Measurements from ENCODE around the gene TMEM120B.
A peak's percentile ranks its signal among the peaks of the same experiment; 100 is the strongest.
"Not testable (repeated sequence)": the region's sequence is repeated elsewhere in the genome, so short reads cannot be mapped to it uniquely, and the experiment has no call there.

TMEM120B gene

DNA sequence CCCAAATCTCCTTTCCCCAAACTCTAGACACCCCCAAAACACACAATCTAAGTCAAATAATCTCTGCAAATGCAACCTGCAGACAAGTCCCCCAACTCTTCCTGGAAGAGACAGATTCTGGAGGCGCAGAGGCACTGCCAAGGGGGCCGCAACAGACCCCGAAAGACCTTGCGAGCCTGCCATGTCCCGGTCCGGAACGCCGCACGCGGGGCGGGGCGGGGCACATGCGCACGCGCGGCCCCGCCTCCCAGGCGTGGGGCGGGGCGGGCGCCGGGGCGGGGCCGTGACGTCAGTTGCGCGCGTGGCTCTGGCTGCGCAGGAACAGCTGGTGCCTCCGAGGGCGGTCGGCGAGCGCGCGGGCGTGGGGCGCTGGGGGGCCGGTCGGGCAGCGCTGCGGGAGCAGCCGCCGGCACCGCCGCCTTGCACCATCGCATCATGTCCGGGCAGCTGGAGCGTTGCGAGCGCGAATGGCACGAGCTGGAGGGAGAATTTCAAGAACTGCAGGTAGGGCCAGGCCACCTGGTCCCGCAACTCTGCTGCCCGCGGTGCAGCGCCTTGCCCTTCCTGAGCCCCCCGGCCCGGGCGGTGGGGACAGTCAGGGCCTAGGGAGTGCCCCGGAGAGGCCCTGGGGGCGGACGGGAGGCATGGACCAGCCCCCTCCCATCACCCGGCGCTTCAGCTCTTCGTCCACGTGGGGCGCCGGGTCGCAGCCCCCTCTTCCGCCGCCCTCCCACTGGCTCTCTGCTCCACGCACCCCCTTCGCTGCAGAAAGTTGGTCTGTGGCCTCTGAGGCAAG, at the start of gene TMEM120B:
TMEM120B (plus strand) TSS at position 292 of the 796 bp plus-strand sequence; CDS start at position 436, 144 bp downstream.
- peak; percentile 79 for DNase-seq

DNA sequence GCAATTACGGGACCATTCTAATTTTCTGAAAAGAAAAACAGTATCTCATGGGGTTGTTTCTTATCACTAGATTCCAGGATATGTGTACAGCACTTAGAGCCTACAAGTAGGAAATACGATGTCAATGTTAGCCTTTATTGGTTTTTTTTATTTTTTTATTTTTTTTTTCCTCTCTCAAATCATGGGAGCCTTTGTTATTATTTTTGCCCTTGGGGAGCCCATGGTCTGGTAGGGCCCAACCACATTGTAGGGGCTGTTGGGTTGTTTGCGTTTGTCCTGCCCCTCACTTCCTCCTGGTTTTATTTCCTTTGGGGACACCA, 49.0 kb upstream of the TMEM120B start:
- DNase-seq: no peak

DNA sequence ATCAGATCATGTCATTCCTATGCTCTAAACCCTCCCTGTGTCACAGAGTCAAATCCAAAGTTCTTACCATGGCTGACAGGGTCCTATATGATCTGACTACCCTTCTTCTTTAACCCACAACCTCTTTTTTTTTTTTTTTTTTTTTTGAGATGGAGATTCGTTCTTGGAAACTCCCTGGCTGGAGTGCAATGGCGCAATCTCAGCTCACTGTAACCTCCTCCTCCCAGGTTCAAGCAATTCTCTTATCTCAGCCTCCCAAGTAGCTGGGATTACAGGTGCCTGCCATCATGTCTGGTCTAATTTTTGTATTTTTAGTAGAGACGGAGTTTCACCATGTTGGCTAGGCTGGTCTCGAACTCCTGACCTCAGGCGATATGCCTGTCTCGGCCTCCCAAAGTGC, 45.7 kb upstream of the TMEM120B start:
- DNase-seq: not testable (repeated sequence)

DNA sequence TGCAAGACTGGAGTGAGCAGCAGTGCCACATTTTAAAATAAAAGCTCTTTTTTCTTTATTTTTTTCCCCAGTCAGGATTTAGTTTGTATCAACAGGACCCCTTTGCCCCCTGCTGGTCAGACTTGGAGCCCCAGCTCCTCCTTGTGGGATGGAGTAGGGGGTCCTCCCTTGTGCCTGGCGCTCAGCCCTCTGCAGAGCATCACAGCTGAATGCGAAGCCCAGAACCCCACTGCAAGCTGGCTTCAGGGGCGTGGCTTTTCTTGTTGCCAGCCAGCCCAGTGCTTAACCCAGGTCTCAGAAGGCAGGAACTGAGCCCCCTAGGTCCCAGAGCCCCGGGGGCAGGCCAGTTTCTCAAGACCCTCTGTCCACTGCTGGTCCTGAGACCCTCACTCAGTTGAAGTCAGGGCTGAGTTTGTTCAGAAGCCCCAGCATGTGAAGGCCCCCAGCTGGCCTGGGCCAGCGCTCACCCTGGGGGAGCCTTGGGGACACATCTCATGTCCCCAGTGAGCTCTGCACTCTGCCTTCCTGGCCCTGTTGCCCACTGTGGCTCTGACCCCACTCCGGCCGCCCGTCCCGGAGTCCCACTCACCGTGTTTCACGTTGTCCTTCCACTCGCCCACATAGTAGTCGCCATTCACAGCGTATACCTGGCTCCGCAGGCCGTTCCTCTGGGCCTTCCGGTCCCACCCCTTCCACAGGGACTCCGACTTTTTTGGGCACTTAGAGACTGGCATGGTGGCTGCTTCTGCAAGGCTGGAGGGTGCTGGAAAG, 43.6 kb upstream of the TMEM120B start:
- DNase-seq: peak; percentile 52

DNA sequence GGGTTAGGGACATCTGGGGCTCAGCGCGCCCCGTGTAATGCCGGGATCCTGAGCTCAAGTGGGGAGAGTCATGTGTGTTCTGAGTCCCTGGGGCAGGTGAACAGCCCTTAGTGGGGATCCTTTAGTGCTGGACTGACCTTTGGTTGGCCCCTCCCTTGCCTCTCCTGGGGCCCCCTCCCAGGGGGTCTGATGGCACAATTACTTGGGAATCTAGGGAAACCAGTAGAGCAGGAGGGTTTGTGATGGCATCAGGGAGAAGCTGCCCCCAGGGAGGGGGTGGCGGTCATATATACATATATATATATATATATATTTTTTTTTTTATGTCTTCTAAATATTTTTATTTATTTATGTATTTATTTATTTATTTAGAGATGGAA, 43.0 kb upstream of the TMEM120B start, which contains the start of gene MORN3:
MORN3 (minus strand) TSS at position 134 of the 380 bp plus-strand sequence. CDS start 171 bp downstream, outside the sequence.
- no peak for DNase-seq

DNA sequence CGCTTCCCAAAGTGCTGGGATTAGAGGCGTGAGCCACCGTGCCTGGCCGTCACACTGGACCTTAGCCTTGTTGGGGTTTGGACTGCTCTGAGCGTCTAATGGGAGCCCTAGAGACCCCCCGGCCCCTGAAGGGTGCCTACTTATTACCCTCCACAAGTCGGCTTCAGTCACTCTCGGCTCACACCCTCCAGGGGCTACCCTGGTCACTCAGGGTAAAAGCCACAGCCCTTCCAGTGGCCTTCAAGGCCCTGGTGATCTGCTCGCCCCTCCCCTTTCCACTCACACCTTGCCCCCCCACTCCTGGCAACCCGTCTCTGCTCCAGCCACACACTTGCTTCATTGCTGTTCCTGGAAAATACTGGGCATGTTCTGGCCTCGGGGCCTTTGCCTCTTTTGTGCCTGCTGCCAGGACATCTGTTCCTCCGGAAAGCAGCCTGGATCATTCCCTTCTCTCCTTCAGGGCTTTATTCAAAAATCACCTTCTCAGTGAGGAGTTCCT, 39.5 kb upstream of the TMEM120B start:
- no peak for DNase-seq

DNA sequence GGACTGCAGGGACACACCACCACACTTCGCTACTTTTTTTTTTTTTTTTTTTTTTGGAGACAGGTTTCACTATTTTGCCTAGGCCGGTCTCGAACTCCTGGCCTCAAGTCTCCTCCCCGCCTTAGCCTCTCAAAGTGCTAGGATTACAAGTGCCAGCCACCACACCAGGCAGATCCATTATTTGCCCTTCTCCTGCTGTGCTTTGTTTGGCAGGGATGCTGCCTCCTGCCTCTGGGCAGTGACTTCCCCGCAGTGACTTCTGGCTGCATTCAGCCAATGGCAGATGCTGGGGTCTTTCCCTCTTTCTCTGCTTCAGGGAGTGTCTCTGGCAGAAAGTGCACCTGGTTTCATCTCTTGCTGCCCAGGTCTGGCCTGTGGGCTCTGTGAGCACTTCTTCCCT, 36.4 kb upstream of the TMEM120B start:
- no peak for DNase-seq

DNA sequence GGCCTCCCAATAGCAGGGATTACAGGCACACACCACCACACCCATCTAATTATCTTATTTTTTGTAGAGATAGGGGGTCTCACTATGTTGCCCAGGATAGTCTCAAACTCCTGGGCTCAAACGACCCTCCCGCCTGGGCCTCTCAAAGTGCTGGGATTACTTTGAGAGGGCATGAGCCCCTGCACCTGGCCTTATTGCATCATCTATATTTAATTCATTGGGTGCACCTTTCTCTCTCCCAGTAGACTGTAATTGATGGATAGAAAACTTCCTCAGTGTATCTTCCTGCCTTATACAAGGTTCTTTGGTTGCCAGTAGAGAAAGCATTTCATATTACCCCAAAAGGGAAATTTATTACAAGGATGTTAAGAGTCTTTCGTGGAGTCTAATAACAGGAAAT, 34.2 kb upstream of the TMEM120B start:
- DNase-seq: no peak

DNA sequence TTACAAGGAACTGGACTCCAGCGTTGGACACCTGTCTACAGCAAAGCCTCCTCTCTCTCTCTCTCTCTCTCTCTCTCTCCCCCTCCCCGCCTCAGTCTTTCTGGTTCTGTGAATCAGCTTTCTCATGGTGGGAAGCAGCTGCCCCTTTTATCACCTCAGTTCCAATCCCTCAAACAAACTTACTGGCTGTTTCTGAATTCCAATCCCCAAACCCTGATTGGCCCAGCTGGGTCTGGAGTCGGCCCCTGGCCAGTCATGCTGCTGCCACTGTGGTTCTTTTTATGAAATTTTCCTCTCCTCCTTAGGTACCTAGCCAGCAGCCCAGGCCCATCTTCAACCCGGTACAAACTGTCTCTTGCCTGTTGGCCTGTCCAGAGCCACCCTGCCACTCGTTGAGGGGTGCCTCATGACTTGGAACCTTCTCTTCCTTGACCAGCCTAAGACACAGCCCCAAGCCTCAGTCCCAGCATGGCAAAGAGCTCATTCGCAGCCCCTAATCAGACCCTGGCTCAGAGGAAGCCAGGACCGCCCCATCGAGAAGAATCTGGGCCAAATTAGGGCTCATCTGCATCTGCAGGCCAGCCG, 33.7 kb upstream of the TMEM120B start:
- no peak for DNase-seq

DNA sequence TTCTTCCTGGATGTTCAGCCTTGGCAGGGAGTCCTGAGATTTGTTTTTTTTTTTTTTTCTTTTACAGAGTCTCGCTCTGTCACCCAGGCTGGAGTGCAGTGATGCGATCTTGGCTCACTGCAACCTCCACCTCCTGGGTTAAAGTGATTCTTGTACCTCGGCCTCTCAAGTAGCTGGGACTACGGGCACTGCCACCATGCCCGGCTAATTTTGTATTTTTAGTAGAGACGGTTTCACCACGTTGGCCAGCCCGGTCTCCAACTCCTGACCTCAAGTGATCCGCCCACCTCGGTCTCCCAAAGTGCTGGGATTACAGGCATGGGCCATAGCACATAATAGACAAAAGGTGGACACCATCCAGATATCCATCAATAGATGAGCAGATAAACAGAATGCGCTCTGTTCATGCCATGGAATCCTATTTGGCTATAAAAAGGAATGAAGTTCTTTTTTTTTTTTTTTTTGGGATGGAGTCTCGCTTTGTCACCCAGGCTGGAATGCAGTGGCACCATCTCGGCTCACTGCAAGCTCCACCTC, 32.8 kb upstream of the TMEM120B start:
- not testable (repeated sequence) for DNase-seq

DNA sequence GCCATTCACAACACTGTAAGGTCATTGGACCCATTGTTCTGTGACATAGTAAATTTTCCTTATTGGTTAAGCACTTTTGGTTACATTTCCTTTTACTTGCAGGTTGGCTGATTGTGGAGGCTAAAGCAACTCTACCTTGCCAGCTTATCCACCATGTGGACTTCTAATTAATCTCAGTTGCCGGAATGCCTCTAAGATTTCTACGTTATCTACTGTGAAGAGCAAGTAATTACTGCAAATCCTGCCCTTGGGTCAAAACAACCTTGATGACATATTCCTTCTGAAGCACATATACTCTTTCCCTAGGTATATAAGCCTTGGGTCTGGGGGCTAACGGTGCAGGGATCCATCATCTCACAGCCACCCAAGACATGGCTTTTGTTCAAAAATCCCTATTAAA, 23.6 kb upstream of the TMEM120B start:
- DNase-seq: no peak

DNA sequence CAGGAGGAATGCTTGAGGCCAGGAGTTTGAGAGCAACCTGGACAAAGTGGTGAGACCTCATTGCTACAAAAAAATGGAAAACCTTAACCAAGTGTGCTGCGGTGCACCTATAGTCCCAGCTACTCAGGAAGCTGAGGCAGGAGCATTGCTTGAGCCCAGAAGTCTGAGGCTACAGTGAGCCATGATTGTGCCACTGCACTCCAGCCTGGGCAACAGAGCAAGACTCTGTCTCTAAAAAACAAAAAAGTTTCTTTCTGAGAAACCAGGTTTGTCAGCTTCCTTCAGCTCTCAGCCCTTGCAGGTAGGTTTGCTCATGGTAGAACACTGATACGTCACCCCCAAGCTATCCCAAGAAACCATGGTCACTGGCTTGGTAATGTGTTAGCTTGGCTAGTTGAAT, 23.1 kb upstream of the TMEM120B start:
- no peak for DNase-seq

DNA sequence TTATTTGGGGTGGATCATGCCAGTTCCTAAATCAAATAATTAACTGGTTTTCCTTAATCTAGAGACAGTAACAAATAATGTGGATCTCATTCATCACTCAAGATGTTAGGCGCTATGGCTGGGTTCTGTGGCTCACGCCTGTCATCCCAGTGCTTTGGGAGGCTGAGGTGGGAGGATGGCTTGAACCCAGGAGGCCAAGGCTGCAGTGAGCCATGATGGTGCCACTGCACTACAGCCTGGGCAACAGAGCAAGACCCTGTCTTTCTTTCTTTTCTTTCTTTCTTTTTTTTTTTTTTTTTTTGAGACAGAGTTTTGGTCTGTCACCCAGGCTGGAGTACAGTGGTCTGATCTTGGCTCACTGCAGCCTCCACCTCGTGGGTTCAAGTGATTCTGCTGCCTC, 19.8 kb upstream of the TMEM120B start:
- DNase-seq: not testable (repeated sequence)

DNA sequence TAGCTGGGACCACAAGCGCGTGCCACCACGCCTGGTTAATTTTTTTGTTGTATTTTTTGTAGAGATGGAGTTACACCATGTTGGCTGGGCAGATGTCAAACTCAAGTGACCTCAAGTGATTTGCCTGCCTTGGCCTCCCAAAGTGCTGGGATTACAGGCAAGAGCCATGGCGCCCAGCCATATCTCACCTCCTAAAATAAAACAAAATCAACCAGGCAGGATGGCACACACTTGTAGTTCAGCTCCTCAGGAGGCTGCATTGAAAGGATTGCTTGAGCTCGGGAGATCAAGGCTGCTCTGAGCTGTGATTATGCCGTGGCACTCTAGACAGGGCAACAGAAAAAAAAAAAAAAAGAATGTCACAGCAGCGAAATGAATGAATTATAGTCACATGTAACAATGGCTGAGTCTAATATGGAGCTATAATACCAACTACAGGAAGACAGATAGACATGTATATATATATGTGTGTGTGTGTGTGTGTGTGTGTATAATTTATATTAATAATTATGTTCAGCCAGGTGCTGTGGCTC, 19.3 kb upstream of the TMEM120B start:
- no peak for DNase-seq

DNA sequence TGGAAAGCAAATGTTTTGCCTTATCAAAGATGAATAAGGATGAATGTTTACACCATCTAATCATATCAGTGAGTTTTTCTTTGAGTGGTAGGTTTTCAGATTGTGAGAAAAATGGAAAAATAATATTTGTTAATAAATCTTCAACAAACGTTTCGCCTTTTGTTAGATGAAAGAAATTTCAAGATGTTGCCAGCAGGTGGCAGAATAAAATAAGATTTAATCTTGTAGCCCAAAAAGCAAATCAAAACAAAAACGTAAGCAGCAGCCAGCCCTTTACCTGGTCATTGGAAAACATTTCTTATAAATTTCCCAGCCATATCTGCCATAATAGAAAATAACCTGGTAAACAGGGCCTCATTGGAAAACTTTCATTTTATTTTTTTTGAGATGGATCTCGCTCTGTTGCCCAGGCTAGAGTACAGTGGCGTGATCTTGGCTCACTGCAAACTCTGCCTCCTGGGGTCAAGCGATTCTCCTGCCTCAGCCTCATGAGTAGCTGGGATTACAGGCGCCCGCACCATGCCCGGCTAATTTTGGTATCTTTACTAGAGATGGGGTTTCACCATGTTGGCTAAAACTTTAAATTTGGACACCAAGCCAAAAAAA, 15.4 kb upstream of the TMEM120B start:
- peak; percentile 33 for DNase-seq

DNA sequence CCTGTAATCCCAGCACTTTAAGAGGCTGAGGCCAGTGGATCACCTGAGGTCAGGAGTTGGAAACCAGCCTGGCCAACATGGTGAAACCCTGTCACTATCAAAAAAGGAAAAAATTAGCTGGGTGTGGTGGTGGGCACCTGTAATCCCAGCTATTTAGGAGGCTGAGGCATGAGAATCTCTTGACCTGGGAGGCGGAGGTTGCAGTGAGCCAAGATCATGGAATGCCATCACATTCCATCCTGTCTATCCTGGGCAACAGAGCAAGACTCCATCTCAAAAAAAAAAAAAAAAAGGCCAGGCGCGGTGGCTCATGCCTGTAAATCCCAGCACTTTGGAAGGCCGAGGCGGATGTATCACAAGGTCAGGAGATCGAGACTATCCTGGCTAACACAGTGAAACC, 14.7 kb upstream of the TMEM120B start:
- not testable (repeated sequence) for DNase-seq

DNA sequence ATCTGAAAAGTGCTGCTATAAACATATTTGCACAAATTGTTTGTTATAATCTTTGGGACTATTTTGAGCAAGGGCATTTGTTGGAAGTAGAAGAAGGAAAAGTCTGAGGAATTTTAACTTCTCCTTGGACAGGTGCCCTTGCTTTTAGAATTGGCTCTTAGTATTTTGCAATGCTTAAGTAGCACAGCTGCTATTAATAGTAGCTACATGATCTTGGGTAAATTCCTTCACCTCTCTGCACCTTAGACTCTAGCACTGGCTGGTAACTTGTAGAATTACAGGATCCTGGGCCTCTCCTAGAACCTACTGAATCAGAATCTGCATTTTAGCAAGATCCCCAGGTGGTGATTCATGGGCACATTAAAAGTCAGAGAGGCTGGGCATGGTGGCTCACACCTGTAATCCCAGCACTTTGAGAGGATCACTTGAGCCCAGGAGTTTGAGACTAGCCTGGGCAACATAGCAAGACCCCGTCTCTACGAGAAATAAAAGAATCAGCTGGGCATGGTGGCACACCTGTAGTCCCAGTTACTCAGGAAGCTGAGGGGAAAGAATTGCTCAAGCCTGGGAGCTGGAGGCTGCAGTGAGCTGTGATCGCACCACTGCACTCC, 10.8 kb upstream of the TMEM120B start:
- DNase-seq: no peak

DNA sequence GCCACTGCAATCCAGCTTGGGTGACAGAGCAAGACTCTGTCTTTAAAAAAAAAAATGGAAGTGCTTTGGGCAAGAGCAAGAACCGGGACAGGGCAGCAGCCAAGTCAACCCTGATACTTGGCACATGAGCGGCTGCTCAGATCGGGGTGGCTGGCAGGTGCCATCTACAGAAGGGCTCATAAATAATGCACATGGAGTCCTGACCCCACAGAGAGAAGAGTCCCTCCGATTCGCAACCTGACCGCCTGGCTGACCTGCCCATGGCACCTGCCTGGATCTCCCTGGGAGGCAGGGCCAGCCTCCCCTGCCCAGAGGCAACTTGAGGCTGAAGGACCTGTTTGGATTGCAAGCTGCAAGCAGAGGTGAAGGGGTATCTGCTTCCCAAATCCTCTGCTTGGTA, 9.6 kb upstream of the TMEM120B start:
- DNase-seq: no peak

DNA sequence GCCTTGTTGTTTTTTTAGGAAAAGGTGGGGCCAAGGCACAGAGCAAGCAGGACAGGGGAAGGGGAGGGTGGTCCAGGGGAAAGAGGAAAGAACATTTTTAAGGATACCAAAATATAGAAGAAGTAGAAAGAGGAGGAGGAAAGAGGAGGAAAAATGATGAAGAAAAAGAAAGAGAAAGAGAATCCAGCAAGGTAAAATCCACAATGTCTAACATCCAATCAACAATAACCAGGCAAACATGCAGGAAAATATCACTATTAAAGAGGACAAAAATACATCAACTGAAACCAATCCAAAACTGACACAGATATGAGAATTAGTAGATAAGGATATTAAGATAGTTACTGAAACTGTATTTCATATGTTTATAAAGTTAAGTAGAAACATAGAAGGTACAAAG, 7.0 kb upstream of the TMEM120B start:
- no peak for DNase-seq

DNA sequence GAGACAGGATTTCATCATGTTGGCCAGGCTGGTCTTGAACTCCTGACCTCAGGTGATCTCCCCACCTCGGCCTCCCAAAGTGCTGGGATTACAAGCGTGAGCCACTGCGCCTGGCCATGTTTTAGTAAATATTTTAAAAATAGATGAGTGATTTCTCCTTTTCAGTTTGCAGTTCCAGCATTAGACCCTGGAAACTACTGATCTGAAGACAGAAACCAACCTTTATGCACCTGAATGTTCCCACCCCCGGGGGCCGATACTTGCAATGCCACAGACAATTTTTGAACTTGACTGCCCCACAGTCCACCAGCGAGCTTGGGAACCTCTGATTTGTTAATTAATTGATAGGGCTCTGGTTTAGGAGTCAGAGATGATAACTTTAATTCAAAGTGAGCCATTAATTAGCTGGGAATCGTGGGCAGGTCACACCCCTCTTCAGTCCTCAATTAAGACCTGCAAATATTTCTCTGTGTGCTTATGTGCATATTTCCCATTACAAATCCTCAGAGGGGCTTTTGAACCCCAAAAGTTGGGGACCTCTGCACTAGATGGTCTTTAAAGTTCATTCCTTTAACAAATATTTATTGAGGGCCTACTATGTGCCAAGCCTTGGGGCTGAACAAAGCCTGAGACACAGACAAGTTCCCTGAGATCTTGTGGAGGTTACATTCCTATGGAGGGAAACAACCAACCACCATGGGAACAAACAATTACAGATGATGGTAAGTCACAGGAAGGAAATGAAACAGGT, 4.1 kb upstream of the TMEM120B start:
- no peak for DNase-seq

DNA sequence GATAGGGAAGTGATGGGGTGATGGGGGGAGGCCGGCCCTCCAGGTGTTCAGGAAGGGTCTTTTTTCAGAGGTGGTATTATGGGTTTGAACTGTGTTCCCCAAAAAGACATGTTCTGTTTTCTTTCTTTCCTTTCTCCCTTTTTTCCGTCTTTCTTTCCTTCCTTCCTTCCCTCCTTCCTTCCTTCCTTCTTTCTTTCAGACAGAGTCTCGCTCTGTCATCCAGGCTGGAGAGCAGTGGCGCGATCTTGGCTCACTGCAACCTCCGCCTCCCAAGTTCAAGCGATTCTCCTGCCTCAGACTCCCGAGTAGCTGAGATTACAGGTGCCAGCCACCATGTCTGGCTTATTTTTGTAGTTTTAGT, 3.5 kb upstream of the TMEM120B start:
- not testable (repeated sequence) for DNase-seq
